Measurements from ENCODE around the gene PTPN18. TPM values are rescaled to one million over a fixed set of nuclear protein-coding genes. Genes with fewer than 3 reads are reported as not detected.
A peak's percentile ranks its signal among the peaks of the same experiment; 100 is the strongest.

The PTPN18 gene
- total RNA-seq, 1 donor from 2014 or later, result 10.4 TPM

GRCh38 chr2:130369311-130369964 is 13.6 kb downstream of the PTPN18 start:
- no peak for FAIRE-seq

GRCh38 chr2:130369965-130370341 is 14.1 kb downstream of the PTPN18 start:
- peaks cover 33% of the 10 kb centered on the region for H3K79me2 ChIP-seq (ENCODE audit: insufficient read depth, low read length)
- Mint-ChIP-seq H3K4me3 (ENCODE audit: unreplicated experiment) (no peak overlapping the region), H3K36me3 (ENCODE audit: low read depth, unreplicated experiment) (peaks cover 13% of the 10 kb centered on the region), H3K9me3 (ENCODE audit: unreplicated experiment) (peaks cover 2% of the 10 kb centered on the region), H3K27me3 (ENCODE audit: low read depth, unreplicated experiment) (no peaks in the 10 kb centered on the region), H3K27ac (ENCODE audit: unreplicated experiment) (no peak overlapping the region), H3K4me1 (ENCODE audit: low read depth, unreplicated experiment) (peaks cover 17% of the 10 kb centered on the region)
- no peaks in the 10 kb centered on the region for H3K9me3 ChIP-seq (ENCODE audit: insufficient read depth, low read depth, low read length)
- TF ChIP-seq EZH2 (IDR thresholded peaks at IDR 0.05; ENCODE audit: insufficient read depth, low read length) (no peak), CTCF (IDR thresholded peaks at IDR 0.05; ENCODE audit: insufficient read depth, low read depth, low read length) (no peak)
- H3K4me3 ChIP-seq (ENCODE audit: insufficient read depth, low read depth, low read length), result no peak overlapping the region
- FAIRE-seq, result no peak
- H3K36me3 ChIP-seq (ENCODE audit: insufficient read depth, low read length), result no peaks in the 10 kb centered on the region
- H4K20me1 ChIP-seq (ENCODE audit: insufficient read depth, low read length), result peaks cover 5% of the 10 kb centered on the region
- H2AFZ ChIP-seq (ENCODE audit: low read depth, low read length), result no peak overlapping the region
- no peak for DNase-seq (ENCODE audit: low read depth)
- no peak overlapping the region for H3K27ac ChIP-seq (ENCODE audit: low read depth, low read length)
- H3K9ac ChIP-seq (ENCODE audit: low read length), result no peak overlapping the region
- H3K27me3 ChIP-seq (ENCODE audit: insufficient read depth, low read length), result no peaks in the 10 kb centered on the region
- peaks cover 22% of the 10 kb centered on the region for H3K4me1 ChIP-seq (ENCODE audit: insufficient read depth, low read length)
- H3K4me2 ChIP-seq (ENCODE audit: low read length), result no peak overlapping the region

More at GRCh38 chr2:130369311-130369964, 13.6 kb downstream of the PTPN18 start:
- no peaks in the 10 kb centered on the region for H3K9me3 ChIP-seq (ENCODE audit: insufficient read depth, low read depth, low read length)
- Mint-ChIP-seq H3K4me3 (ENCODE audit: unreplicated experiment) (no peak overlapping the region), H3K27me3 (ENCODE audit: low read depth, unreplicated experiment) (no peaks in the 10 kb centered on the region), H3K4me1 (ENCODE audit: low read depth, unreplicated experiment) (peaks cover 13% of the 10 kb centered on the region), H3K27ac (ENCODE audit: unreplicated experiment) (no peak overlapping the region), H3K9me3 (ENCODE audit: unreplicated experiment) (peaks cover 2% of the 10 kb centered on the region), H3K36me3 (ENCODE audit: low read depth, unreplicated experiment) (peaks cover 13% of the 10 kb centered on the region)
- no peak overlapping the region for H3K4me2 ChIP-seq (ENCODE audit: low read length)
- peaks cover under 1% of the 10 kb centered on the region for H4K20me1 ChIP-seq (ENCODE audit: insufficient read depth, low read length)
- no peak overlapping the region for H3K27ac ChIP-seq (ENCODE audit: low read depth, low read length)
- DNase-seq (ENCODE audit: low read depth), result no peak
- H3K79me2 ChIP-seq (ENCODE audit: insufficient read depth, low read length), result peaks cover 28% of the 10 kb centered on the region
- H3K9ac ChIP-seq (ENCODE audit: low read length), result no peak overlapping the region
- H3K36me3 ChIP-seq (ENCODE audit: insufficient read depth, low read length), result no peaks in the 10 kb centered on the region
- H2AFZ ChIP-seq (ENCODE audit: low read depth, low read length), result no peak overlapping the region
- H3K4me1 ChIP-seq (ENCODE audit: insufficient read depth, low read length), result peaks cover 17% of the 10 kb centered on the region
- TF ChIP-seq CTCF (IDR thresholded peaks at IDR 0.05; ENCODE audit: insufficient read depth, low read depth, low read length) (no peak), EZH2 (IDR thresholded peaks at IDR 0.05; ENCODE audit: insufficient read depth, low read length) (no peak)
- H3K4me3 ChIP-seq (ENCODE audit: insufficient read depth, low read depth, low read length), result no peak overlapping the region
- H3K27me3 ChIP-seq (ENCODE audit: insufficient read depth, low read length), result no peaks in the 10 kb centered on the region

- TF ChIP-seq CTCF (IDR thresholded peaks at IDR 0.05; ENCODE audit: insufficient read depth, low read depth, low read length), result no peak
- TF ChIP-seq EZH2 (IDR thresholded peaks at IDR 0.05; ENCODE audit: insufficient read depth, low read length), result no peak
- Mint-ChIP-seq H3K9me3 (ENCODE audit: unreplicated experiment) (peaks cover 2% of the 10 kb centered on the region), H3K27me3 (ENCODE audit: low read depth, unreplicated experiment) (no peaks in the 10 kb centered on the region), H3K27ac (ENCODE audit: unreplicated experiment) (no peak overlapping the region), H3K4me1 (ENCODE audit: low read depth, unreplicated experiment) (peaks cover 21% of the 10 kb centered on the region), H3K4me3 (ENCODE audit: unreplicated experiment) (peak overlapping the region; percentile 62), H3K36me3 (ENCODE audit: low read depth, unreplicated experiment) (peaks cover 13% of the 10 kb centered on the region)
- Histone ChIP-seq H2AFZ (ENCODE audit: low read depth, low read length) (no peak overlapping the region), H3K27me3 (ENCODE audit: insufficient read depth, low read length) (no peaks in the 10 kb centered on the region), H3K27ac (ENCODE audit: low read depth, low read length) (no peak overlapping the region), H3K4me3 (ENCODE audit: insufficient read depth, low read depth, low read length) (no peak overlapping the region), H3K9me3 (ENCODE audit: insufficient read depth, low read depth, low read length) (no peaks in the 10 kb centered on the region), H3K79me2 (ENCODE audit: insufficient read depth, low read length) (peaks cover 38% of the 10 kb centered on the region), H3K4me2 (ENCODE audit: low read length) (no peak overlapping the region), H3K36me3 (ENCODE audit: insufficient read depth, low read length) (no peaks in the 10 kb centered on the region), H3K9ac (ENCODE audit: low read length) (no peak overlapping the region), H4K20me1 (ENCODE audit: insufficient read depth, low read length) (peaks cover 10% of the 10 kb centered on the region), H3K4me1 (ENCODE audit: insufficient read depth, low read length) (peaks cover 26% of the 10 kb centered on the region)
- FAIRE-seq, result no peak
- no peak for DNase-seq (ENCODE audit: low read depth)
These were observed 14.6 kb downstream of the PTPN18 start for GRCh38 chr2:130370490-130370889.

Data from astrocyte (in vitro differentiated cells and primary cell).